HCT116 (cell line): Measurements from ENCODE around the gene ATXN7L1. TPM values are rescaled to one million over a fixed set of nuclear protein-coding genes. Genes with fewer than 3 reads are reported as not detected.

Experiments used
- ATAC-seq: fragments of 200-7000 bp; cut with Tn5 transposase; 2 replicates; pipeline ENCODE4 v1.9.1; 2020; ENCODE audit warnings: mild to moderate bottlenecking, moderate library complexity
- BruUV-seq: library from RNA; stranded (reverse); fragments of 400-500 nt; replicated peaks from 2 replicates; lab custom pipeline; 2021; lab: Mats Ljungman, UMichigan
- CTCF ChIA-PET: fragments of 300-600 bp; sonication (Branson Sonifier 250); formaldehyde crosslinking; loops from one replicate; lab custom pipeline; 2021; ENCODE audit warnings: antibody characterized with exemption; lab: Charles Lee
- POLR2A ChIA-PET: fragments of 300-600, 350-600 bp; sonication (Branson Sonifier 250); formaldehyde crosslinking; loops from one replicate; lab custom pipeline; 2021; ENCODE audit warnings: antibody characterized with exemption; lab: Charles Lee
- RAD21 ChIA-PET, 2 experiments: fragments of 300-600 bp; sonication (Branson Sonifier 250); formaldehyde crosslinking; loops; one replicate each; lab custom pipeline; 2023; ENCODE audit warnings: low total read pairs in 2 of 2; ENCODE audit not compliant: uncharacterized antibody in 2 of 2, unreplicated experiment in 2 of 2, low non-redundant PET in 1 of 2; lab: Charles Lee
- DNase-seq: peaks from one replicate; pipeline ENCODE4 v3.0.0-alpha.2; 2010; ENCODE audit warnings: low read depth, low spot score
- H2AFZ ChIP-seq: fragments of 200-600 bp; shearing (Covaris generic), sonication (generic); 2 replicates; pipeline ENCODE4 v1.6.1; 2017; ENCODE audit warnings: low read depth, mixed run types, mixed read lengths, antibody characterized with exemption, low read length; ENCODE audit not compliant: poor library complexity, severe bottlenecking
- H3K27ac ChIP-seq: 2 replicates; pipeline ENCODE4 v1.5.1; 2012; ENCODE audit warnings: low read depth, low read length
- H3K27me3 ChIP-seq: fragments of 200-600 bp; sonication (generic); 2 replicates; pipeline ENCODE4 v1.6.1; 2016; ENCODE audit warnings: mixed run types, low read length, mixed read lengths; ENCODE audit not compliant: insufficient read depth
- H3K36me3 ChIP-seq, 2 experiments: fragments of 200-500 bp in 1 of 2; fragments of 200-600 bp in 1 of 2; sonication (Bioruptor generic) in 1 of 2; sonication (generic) in 1 of 2; 2 replicates each; pipeline versions ENCODE4 v1.5.1 to v1.6.1; 2014 to 2016; ENCODE audit warnings: low read length in 2 of 2, inconsistent platforms in 1 of 2, mixed read lengths in 1 of 2, mixed run types in 1 of 2; ENCODE audit not compliant: insufficient read depth in 2 of 2, control insufficient read depth in 1 of 2
- H3K4me1 ChIP-seq, 2 experiments: fragments of 200-600 bp in 1 of 2; sonication (generic) in 1 of 2; 2 replicates each; pipeline versions ENCODE4 v1.5.1 to v1.6.1; 2012 to 2017; ENCODE audit warnings: low read length in 2 of 2, inconsistent platforms in 1 of 2, mild to moderate bottlenecking in 1 of 2, mixed read lengths in 1 of 2, mixed run types in 1 of 2, moderate library complexity in 1 of 2; ENCODE audit not compliant: insufficient read depth in 2 of 2, control insufficient read depth in 1 of 2
- H3K4me2 ChIP-seq: fragments of 200-600 bp; sonication (generic); 2 replicates; pipeline ENCODE4 v1.6.1; 2017; ENCODE audit warnings: mixed run types, low read length, mixed read lengths
- H3K4me3 ChIP-seq, 2 experiments: fragments of 200-600 bp in 1 of 2; sonication (generic) in 1 of 2; replicated peaks in 1 of 2; 2 replicates each; pipeline ENCODE4 v1.5.1; 2011 to 2016; ENCODE audit warnings: low read length in 2 of 2, control low read depth in 1 of 2, low read depth in 1 of 2, mild to moderate bottlenecking in 1 of 2, mixed read lengths in 1 of 2, mixed run types in 1 of 2
- H3K79me2 ChIP-seq: fragments of 200-600 bp; sonication (generic); 2 replicates; pipeline ENCODE4 v1.6.1; 2017; ENCODE audit warnings: mild to moderate bottlenecking, mixed run types, low read length, moderate library complexity, mixed read lengths; ENCODE audit not compliant: insufficient read depth
- H3K9ac ChIP-seq: fragments of 200-600 bp; sonication (generic); 2 replicates; pipeline ENCODE4 v1.6.1; 2016; ENCODE audit warnings: low read length, mixed read lengths
- H3K9me2 ChIP-seq: fragments of 200-600 bp; sonication (generic), shearing (Covaris generic); 2 replicates; pipeline ENCODE4 v1.6.1; 2017; ENCODE audit warnings: mixed run types, mild to moderate bottlenecking, moderate library complexity; ENCODE audit not compliant: insufficient read depth
- H3K9me3 ChIP-seq, 2 experiments: fragments of 200-500 bp in 1 of 2; fragments of 200-600 bp in 1 of 2; sonication (Bioruptor generic) in 1 of 2; sonication (generic) in 1 of 2; 2 replicates each; pipeline ENCODE4 v1.6.1; 2014 to 2017; ENCODE audit warnings: low read length in 2 of 2, mixed read lengths in 2 of 2, inconsistent platforms in 1 of 2, low read depth in 1 of 2, mild to moderate bottlenecking in 1 of 2, mixed run types in 1 of 2, moderate library complexity in 1 of 2; ENCODE audit not compliant: control insufficient read depth in 1 of 2, insufficient read depth in 1 of 2
- H4K20me1 ChIP-seq: fragments of 200-600 bp; sonication (generic), shearing (Covaris generic); 2 replicates; pipeline ENCODE4 v1.6.1; 2017; ENCODE audit warnings: mixed run types, mild to moderate bottlenecking, moderate library complexity; ENCODE audit not compliant: insufficient read depth
- CBX3 ChIP-seq: IDR thresholded peaks from 2 replicates; pipeline ENCODE4 v1.6.1; 2012; ENCODE audit warnings: low read depth
- CEBPB ChIP-seq: IDR thresholded peaks from 2 replicates; pipeline ENCODE4 v1.6.1; 2012; ENCODE audit warnings: low read depth
- FOSL1 ChIP-seq: IDR thresholded peaks from 2 replicates; pipeline ENCODE4 v1.6.1; 2012; ENCODE audit warnings: low read depth
- JUND ChIP-seq: IDR thresholded peaks from 2 replicates; pipeline ENCODE4 v1.6.1; 2012
- SIN3A ChIP-seq: IDR thresholded peaks from 2 replicates; pipeline ENCODE4 v1.6.1; 2012; ENCODE audit warnings: low read depth
- SRF ChIP-seq: IDR thresholded peaks from 2 replicates; pipeline ENCODE4 v1.6.1; 2012; ENCODE audit warnings: low read depth
- TCF7L2 ChIP-seq: IDR thresholded peaks from 2 replicates; pipeline ENCODE4 v1.7.0; 2011; ENCODE audit warnings: borderline replicate concordance, inconsistent platforms; ENCODE audit not compliant: insufficient read depth, insufficient read length; ENCODE audit errors: extremely low read depth
- ZNF274 ChIP-seq: fragments of 200-500 bp; sonication (Bioruptor generic); IDR thresholded peaks from 2 replicates; pipeline ENCODE4 v1.6.1; 2014; ENCODE audit warnings: mild to moderate bottlenecking, low read depth, low read length, inconsistent platforms
- intact Hi-C: fragments of 100-400 bp; cut with micrococcal nuclease; formaldehyde crosslinking; loops from 2 replicates; pipeline ENCODE4 v1.10.0; 2022
- total RNA-seq: library from RNA; stranded (reverse); gene quantifications from one replicate; pipeline ENCODE4 v1.2.1, GENCODE V29; 2021; ENCODE audit not compliant: unreplicated experiment
- TF ChIP-seq, protein P1 (sequence below): IDR thresholded peaks from 2 replicates; pipeline ENCODE4 v1.6.1; 2011; ENCODE audit warnings: mild to moderate bottlenecking, low read length, moderate library complexity; ENCODE audit not compliant: insufficient replicate concordance; ENCODE audit errors: extremely low read depth
- TF ChIP-seq, protein P2 (sequence below), 3 experiments: fragments of 200-600 bp in 1 of 3; sonication (generic) in 1 of 3; IDR thresholded peaks in 2 of 3; conservative IDR thresholded peaks in 1 of 3; 2 replicates each; pipeline ENCODE4 v1.5.1; 2012 to 2017; ENCODE audit warnings: low read depth in 2 of 3, low read length in 2 of 3, antibody characterized with exemption in 1 of 3, borderline replicate concordance in 1 of 3, control low read depth in 1 of 3, mild to moderate bottlenecking in 1 of 3, mixed read lengths in 1 of 3, mixed run types in 1 of 3, moderate library complexity in 1 of 3; ENCODE audit not compliant: insufficient read depth in 1 of 3
- TF ChIP-seq, protein P3 (sequence below): IDR thresholded peaks from 2 replicates; pipeline ENCODE4 v1.6.1; 2012

ATXN7L1 gene
- total RNA-seq, 1 experiment from 2014 or later: 11.5 TPM

DNA sequence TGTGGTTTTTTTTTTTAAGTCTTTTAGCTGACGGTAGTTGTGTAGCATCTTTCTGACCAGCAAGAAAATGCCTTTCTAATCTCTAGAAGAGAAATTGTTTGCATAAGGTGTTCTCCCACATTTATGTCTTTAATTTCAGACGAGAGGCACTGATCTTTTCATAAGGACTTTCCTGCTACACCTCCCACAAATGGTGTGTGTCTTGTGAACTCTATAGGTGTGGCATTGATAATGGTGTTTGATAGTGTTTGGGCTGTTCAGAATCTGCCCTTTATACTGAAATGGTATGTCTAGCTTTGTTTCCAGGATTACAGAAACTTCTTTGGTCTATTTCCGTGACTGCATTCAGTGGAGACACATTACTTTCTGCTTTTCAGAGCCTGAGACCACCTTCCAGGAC lies 21.6 kb upstream of the ATXN7L1 start:
- POLR2A ChIA-PET: no interaction called here
- Histone ChIP-seq H2AFZ (no peak overlapping the region), H3K4me2 (no peak overlapping the region), H3K9ac (no peak overlapping the region), H3K9me3 (no peaks in the 10 kb centered on the region), H3K4me1 (no peaks in the 10 kb centered on the region; a peak in 1 of 4 replicates), H3K36me3 (no peaks in the 10 kb centered on the region), H3K4me3 (no peak overlapping the region), H4K20me1 (no peaks in the 10 kb centered on the region), H3K9me2 (no peaks in the 10 kb centered on the region), H3K27me3 (no peaks in the 10 kb centered on the region), H3K79me2 (no peaks in the 10 kb centered on the region; the same call in 1 of the 2 replicates), H3K27ac (no peak overlapping the region)
- DNase-seq (no peak), ATAC-seq (no peak)
- RAD21 ChIA-PET: no interaction called here
- TF ChIP-seq, protein P1, sequence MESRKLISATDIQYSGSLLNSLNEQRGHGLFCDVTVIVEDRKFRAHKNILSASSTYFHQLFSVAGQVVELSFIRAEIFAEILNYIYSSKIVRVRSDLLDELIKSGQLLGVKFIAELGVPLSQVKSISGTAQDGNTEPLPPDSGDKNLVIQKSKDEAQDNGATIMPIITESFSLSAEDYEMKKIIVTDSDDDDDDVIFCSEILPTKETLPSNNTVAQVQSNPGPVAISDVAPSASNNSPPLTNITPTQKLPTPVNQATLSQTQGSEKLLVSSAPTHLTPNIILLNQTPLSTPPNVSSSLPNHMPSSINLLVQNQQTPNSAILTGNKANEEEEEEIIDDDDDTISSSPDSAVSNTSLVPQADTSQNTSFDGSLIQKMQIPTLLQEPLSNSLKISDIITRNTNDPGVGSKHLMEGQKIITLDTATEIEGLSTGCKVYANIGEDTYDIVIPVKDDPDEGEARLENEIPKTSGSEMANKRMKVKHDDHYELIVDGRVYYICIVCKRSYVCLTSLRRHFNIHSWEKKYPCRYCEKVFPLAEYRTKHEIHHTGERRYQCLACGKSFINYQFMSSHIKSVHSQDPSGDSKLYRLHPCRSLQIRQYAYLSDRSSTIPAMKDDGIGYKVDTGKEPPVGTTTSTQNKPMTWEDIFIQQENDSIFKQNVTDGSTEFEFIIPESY: no peak
- TF ChIP-seq, protein P2, sequence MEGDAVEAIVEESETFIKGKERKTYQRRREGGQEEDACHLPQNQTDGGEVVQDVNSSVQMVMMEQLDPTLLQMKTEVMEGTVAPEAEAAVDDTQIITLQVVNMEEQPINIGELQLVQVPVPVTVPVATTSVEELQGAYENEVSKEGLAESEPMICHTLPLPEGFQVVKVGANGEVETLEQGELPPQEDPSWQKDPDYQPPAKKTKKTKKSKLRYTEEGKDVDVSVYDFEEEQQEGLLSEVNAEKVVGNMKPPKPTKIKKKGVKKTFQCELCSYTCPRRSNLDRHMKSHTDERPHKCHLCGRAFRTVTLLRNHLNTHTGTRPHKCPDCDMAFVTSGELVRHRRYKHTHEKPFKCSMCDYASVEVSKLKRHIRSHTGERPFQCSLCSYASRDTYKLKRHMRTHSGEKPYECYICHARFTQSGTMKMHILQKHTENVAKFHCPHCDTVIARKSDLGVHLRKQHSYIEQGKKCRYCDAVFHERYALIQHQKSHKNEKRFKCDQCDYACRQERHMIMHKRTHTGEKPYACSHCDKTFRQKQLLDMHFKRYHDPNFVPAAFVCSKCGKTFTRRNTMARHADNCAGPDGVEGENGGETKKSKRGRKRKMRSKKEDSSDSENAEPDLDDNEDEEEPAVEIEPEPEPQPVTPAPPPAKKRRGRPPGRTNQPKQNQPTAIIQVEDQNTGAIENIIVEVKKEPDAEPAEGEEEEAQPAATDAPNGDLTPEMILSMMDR (IDR thresholded peaks at IDR 0.05 in 2 of 3, conservative IDR thresholded peaks at IDR 0.05 in 1 of 3; ENCODE audit: borderline replicate concordance in 1 of 3, insufficient read depth in 1 of 3, low read depth in 2 of 3, low read length in 2 of 3): no peak
- TF ChIP-seq ZNF274 (no peak), JUND (no peak), TCF7L2 (no peak), CEBPB (no peak), SIN3A (no peak), CBX3 (no peak), FOSL1 (no peak), SRF (no peak)
- TF ChIP-seq, protein P3, sequence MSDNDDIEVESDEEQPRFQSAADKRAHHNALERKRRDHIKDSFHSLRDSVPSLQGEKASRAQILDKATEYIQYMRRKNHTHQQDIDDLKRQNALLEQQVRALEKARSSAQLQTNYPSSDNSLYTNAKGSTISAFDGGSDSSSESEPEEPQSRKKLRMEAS: no peak
- no TSS peak for BruUV-seq
- CTCF ChIA-PET: no interaction called here
- intact Hi-C loops: no loop called here
